Aorta (tissue), 5 donors: Measurements from ENCODE around the gene PGBD4. TPM values are rescaled to one million over a fixed set of nuclear protein-coding genes. Genes with fewer than 3 reads are reported as not detected.

Source experiments
- ATAC-seq: fragments of 200-7000 bp; cut with Tn5 transposase; one replicate; pipeline ENCODE4 v1.9.1; 2022; ENCODE audit warnings: moderate library complexity; ENCODE audit not compliant: low FRiP score
- DNase-seq, 2 donors: peaks; one replicate each; pipeline ENCODE4 v3.0.0-alpha.2; 2020
- H3K27ac ChIP-seq, 2 donors: one replicate each; pipeline ENCODE4 v1.5.1; 2013; ENCODE audit warnings: low read length in 2 of 2, mild to moderate bottlenecking in 2 of 2, moderate library complexity in 2 of 2, control low read depth in 1 of 2, inconsistent platforms in 1 of 2, low read depth in 1 of 2
- H3K27me3 ChIP-seq, 2 donors: one replicate each; pipeline ENCODE4 v1.6.1; 2013; ENCODE audit warnings: control low read depth in 1 of 2, low read length in 1 of 2, mild to moderate bottlenecking in 1 of 2, moderate library complexity in 1 of 2; ENCODE audit not compliant: insufficient read depth in 2 of 2, control insufficient read depth in 1 of 2
- H3K36me3 ChIP-seq, 2 donors: one replicate each; pipeline ENCODE4 v1.6.1; 2013; ENCODE audit warnings: control low read depth in 1 of 2, low read length in 1 of 2, mild to moderate bottlenecking in 1 of 2; ENCODE audit not compliant: insufficient read depth in 2 of 2, control insufficient read depth in 1 of 2
- H3K4me1 ChIP-seq, 2 donors: one replicate each; pipeline ENCODE4 v1.6.1; 2013; ENCODE audit warnings: low read length in 2 of 2, control low read depth in 1 of 2, mild to moderate bottlenecking in 1 of 2, moderate library complexity in 1 of 2; ENCODE audit not compliant: insufficient read depth in 2 of 2, control insufficient read depth in 1 of 2
- H3K4me3 ChIP-seq, 2 donors: one replicate each; pipeline ENCODE4 v1.5.1; 2013; ENCODE audit warnings: low read length in 2 of 2, control low read depth in 1 of 2, mild to moderate bottlenecking in 1 of 2
- H3K9me3 ChIP-seq: one replicate; pipeline ENCODE4 v1.6.1; 2013; ENCODE audit warnings: mild to moderate bottlenecking, low read length; ENCODE audit not compliant: control insufficient read depth
- WGBS, 2 donors: extraction: QIAGEN DNeasy Blood & Tissue Kit; methylation state at CpG; one replicate each; pipeline ENCODE4 v1.1.7; 2013; 5-methylcytosine and 5-hydroxymethylcytosine counted together
- intact Hi-C, 2 donors: fragments of 100-400 bp; cut with DNase I; formaldehyde crosslinking; loops; one replicate each; pipeline versions ENCODE4 v1.14.2 to v1.15.0; 2022
- polyA plus RNA-seq, 2 donors: library from polyadenylated mRNA; stranded (reverse); fragments of 200-250 nt; gene quantifications; one replicate each; pipeline ENCODE4 v1.2.3, GENCODE V29; 2013
- total RNA-seq, 2 donors: library from RNA; stranded (reverse); fragmentation: NEBNext Ultra II Directional; extraction: Animal tissue kit (Norgen Biotek cat#: 25700); gene quantifications; one replicate each; pipeline ENCODE4 v1.2.1, GENCODE V29; 2021
- donor health status: healthy with polysubstance abuse.
- donor health status: Bipolar disorder and iron deficiency.
- donor health status: DM: no; HTN: no; CAD: no.
- donor health status: DM: no; HTN: no; CAD: no.
- donor health status: DM: yes; HTN: yes; CAD: no.

PGBD4 gene
- total and polyA plus RNA-seq, 4 donors = 0.13 to 1.7 (median 1.6) TPM

DNA sequence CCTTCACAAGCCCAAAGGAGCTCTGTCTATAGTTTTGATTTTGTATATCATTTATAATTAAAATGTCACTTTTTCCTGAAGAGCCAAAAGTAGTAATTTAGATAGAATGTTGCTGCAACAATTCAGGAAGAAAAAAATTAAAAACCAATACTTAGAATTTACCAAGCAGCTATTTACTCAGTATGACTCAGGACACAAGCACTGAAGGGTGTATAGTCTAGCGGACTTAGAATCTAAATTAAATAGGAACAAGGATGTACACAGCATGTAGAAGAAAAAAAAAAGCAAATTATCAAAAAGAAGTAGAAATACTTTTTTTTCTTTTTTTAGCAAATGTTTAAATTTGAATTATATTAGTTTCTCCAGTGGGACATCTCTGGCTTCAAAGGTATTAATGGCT is 31.6 kb downstream of the PGBD4 start:
- H3K4me3 ChIP-seq = no peak overlapping the region
- 93 to 98% methylated on average over 1 of the region's 1 CpG for WGBS, 2 donors
- ATAC-seq (no peak), DNase-seq (no peak)
- no peaks in the 10 kb centered on the region for H3K9me3 ChIP-seq
- H3K27ac ChIP-seq = no peak overlapping the region
- intact Hi-C loops = no loop called here
- no peaks in the 10 kb centered on the region for H3K36me3 ChIP-seq
- no peaks in the 10 kb centered on the region for H3K4me1 ChIP-seq
- H3K27me3 ChIP-seq = no peaks in the 10 kb centered on the region

DNA sequence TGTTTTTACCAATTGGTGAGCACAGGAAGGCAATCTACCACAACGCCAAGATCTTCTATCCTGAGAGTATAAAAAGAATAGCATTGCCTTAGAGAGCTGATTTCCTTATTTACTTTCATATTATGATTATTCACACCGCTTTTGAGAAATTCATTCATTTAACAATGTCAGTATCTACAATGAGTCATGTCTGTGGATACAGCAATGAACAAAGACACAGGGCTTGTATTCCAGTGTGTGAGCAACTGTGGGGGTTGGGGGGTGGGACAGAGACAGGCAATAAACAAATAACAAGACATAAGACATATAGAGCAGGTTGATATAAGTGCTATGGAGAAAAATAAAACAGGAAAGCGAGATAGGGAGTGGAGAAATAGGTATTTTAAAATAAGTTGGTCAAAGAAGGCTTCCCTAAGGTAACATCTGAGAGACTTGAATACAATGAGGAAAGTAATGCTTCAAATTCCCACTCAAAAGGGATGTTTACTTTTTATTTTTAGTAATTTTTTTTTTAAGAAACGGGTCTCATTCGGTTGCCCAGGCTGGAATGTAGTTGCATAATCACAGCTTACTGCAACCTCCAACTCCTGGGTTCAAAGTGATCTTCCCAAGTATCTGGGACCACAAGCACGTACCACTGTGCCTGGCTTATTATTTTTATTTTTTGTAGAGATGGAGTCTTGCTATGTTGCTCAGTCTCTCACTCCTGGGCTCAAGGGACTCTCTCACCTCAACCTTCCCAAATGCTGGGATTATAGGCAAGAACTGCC is 45.7 kb downstream of the PGBD4 start:
- WGBS, 2 donors = 47 to 61% methylated on average over 6 of the region's 6 CpGs
- intact Hi-C loops = no loop called here
- Histone ChIP-seq H3K9me3 (no peaks in the 10 kb centered on the region), H3K36me3 (peaks cover 3 to 4% of the 10 kb centered on the region in 2 donors), H3K4me1 (no peaks in the 10 kb centered on the region), H3K27ac (no peak overlapping the region), H3K27me3 (no peaks in the 10 kb centered on the region), H3K4me3 (no peak overlapping the region)
- DNase-seq = no peak
- ATAC-seq = no peak

DNA sequence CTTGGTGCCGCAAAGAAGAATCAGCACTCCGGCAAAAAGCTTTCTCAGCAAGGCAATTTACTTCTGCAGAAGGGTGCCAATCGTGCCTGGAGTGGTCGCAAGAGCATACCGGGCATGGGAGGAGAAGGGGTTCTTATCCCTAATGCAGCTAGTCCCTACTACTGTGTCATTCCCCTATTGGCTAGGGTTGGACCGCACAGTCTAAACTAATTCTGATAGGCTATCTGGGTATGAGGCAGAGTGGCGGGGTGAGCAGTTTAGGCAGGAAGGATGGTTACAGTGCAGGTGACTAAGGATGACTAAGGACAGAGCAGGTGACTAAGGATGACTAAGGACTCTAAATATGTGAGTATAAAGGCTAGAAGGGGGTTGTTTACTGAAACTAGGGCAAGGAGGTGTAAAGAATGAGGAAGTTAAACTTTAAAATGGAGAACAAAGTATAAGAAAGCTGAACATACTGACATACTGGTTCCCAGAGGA is 52.9 kb downstream of the PGBD4 start:
- peaks cover 5 to 12% of the 10 kb centered on the region in 2 donors for H3K36me3 ChIP-seq
- WGBS, 2 donors = 97% methylated on average over 7 of the region's 7 CpGs
- no peak overlapping the region for H3K4me3 ChIP-seq
- no peak for DNase-seq
- no peaks in the 10 kb centered on the region for H3K27me3 ChIP-seq
- H3K27ac ChIP-seq = no peak overlapping the region
- ATAC-seq = no peak
- intact Hi-C loops = no loop called here
- H3K4me1 ChIP-seq = no peaks in the 10 kb centered on the region
- peaks cover 5% of the 10 kb centered on the region for H3K9me3 ChIP-seq

DNA sequence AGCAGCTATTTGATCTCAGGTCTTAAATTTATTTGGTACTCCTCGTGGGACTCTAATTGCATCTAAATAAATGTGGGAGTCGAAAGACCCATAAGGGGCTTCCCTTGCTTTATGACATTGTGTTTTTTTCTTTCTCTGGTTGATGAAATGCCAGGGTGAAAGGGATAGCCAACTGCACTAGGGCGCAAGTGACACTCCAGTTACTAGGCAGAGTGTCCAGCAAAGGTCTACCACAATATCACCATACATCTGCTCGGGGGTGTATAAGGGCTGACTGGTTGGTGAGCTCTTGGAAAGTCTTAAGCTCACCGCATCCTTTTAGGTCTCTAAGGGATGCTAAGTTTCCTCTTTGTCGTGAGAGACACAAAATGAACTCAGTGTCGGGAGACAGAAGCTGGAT is 54.0 kb downstream of the PGBD4 start:
- peaks cover 5 to 9% of the 10 kb centered on the region in 2 donors for H3K36me3 ChIP-seq
- intact Hi-C loops = no loop called here
- 92 to 98% methylated on average over 7 of the region's 7 CpGs for WGBS, 2 donors

More for the DNA sequence above, 54.0 kb downstream of the PGBD4 start:
- Histone ChIP-seq H3K4me1 (no peaks in the 10 kb centered on the region), H3K4me3 (no peak overlapping the region), H3K27ac (no peak overlapping the region), H3K9me3 (peaks cover 6% of the 10 kb centered on the region), H3K27me3 (no peaks in the 10 kb centered on the region)
- DNase-seq (no peak), ATAC-seq (no peak)

Other genes starting within 250 kb of the PGBD4 start
- not detected for gene CHRM5, start 133.6 kb upstream of the PGBD4 start, total RNA-seq
- gene CHRM5, start 133.6 kb upstream of the PGBD4 start, polyA plus RNA-seq = not detected
- gene AVEN, start 62.9 kb upstream of the PGBD4 start, total RNA-seq = 10 to 100 TPM; 18.1 to 31.2 TPM
- gene AVEN, start 62.9 kb upstream of the PGBD4 start, polyA plus RNA-seq = 10 to 100 TPM; 22.8 to 58.7 TPM
- gene EMC7, start 221 bp upstream of the PGBD4 start, total RNA-seq = 10 to 100 TPM; 53.5 to 60.1 TPM
- gene EMC7, start 221 bp upstream of the PGBD4 start, polyA plus RNA-seq = 10 to 100 TPM; 65.4 to 91.5 TPM
- gene KATNBL1, start 108.0 kb downstream of the PGBD4 start, total RNA-seq = 10 to 100 TPM; 64.5 to 64.7 TPM
- gene KATNBL1, start 108.0 kb downstream of the PGBD4 start, polyA plus RNA-seq = 10 to 100 TPM; 16.4 to 32.0 TPM
- 10 to 100 TPM; 64.9 to 71.8 TPM for gene EMC4, start 122.9 kb downstream of the PGBD4 start, total RNA-seq
- 100 to 1,000 TPM; 105 to 130 TPM for gene EMC4, start 122.9 kb downstream of the PGBD4 start, polyA plus RNA-seq
- gene SLC12A6, start 235.7 kb downstream of the PGBD4 start, total RNA-seq = 10 to 100 TPM; 40.5 to 46.0 TPM
- 10 to 100 TPM; 14.8 to 20.0 TPM for gene SLC12A6, start 235.7 kb downstream of the PGBD4 start, polyA plus RNA-seq
- gene NOP10, start 241.1 kb downstream of the PGBD4 start, total RNA-seq = 100 to 1,000 TPM in 1 of 2 donors, 10 to 100 TPM in 1; 95.6 to 105 TPM
- gene NOP10, start 241.1 kb downstream of the PGBD4 start, polyA plus RNA-seq = 100 to 1,000 TPM; 167 to 284 TPM
- gene NUTM1, start 241.2 kb downstream of the PGBD4 start, total RNA-seq = not detected
- gene NUTM1, start 241.2 kb downstream of the PGBD4 start, polyA plus RNA-seq = not detected